ENCODE data around the gene BORCS8.
"Not testable (repeated sequence)": the region's sequence is repeated elsewhere in the genome, so short reads cannot be mapped to it uniquely, and the experiment has no call there.

BORCS8 gene

DNA sequence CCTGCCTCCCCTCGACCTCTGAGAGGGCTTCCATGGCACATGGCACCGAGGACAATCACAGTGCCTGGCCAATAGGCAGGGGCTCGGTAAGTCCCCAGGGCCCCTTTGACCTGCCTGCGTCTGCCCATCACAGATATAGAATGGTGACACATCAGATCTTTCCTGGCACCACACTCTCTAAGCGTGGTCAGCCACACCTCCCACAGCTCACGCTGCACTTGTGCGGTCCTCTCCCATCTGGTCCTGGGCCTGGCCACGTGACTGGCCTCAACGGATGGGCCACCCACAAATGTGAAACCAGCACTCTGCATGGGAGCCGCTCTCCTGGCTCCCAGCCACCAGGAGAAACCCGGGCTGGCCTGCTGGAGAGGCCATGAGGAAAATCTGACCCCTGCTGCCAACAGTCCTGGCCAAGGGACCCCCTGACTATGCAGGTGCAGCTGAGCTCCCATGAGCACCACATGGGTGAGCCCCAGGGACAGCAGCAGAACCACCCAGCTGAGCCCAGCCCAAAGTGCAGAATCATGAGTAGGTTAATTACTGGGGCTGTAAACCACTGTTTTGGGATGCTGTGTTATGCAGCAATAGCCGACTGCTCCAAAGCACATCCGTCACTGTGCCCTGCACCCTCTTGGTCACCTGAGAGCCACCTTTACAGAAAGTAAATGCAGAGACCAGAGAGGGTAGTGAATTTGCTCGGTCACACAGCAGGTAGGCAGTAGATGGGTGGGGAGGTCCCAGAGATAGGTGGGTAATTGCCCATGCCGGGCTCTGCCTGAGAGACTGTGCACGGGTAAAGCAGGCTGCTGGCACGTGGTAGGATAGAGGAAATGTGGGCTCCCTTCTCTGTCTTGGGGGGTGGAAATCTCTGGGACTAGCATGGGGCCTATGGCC lies 12.2 kb downstream of the BORCS8 start:
- no peak for DNase-seq (ENCODE audit: low spot score)

DNA sequence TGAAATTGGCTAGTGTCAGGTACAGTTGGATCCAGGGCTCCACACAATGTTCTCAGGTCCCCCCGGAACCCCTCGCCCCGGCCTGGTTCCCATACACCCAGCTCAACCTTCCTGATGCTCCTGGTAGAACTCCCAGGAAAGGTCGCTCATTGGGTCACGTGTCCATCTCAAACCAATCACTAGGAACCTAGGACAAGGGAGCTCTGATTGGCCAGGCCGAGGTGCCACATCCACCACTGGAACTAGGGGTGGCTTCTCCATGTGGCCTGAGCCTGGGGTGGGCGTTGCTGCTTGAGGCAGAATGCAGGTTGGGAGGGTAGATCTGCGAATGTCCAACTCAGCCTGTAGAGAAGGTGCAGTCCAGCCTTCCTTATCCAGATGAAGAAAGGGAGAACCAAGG lies 15.0 kb downstream of the BORCS8 start:
- DNase-seq (ENCODE audit: low spot score): no peak

DNA sequence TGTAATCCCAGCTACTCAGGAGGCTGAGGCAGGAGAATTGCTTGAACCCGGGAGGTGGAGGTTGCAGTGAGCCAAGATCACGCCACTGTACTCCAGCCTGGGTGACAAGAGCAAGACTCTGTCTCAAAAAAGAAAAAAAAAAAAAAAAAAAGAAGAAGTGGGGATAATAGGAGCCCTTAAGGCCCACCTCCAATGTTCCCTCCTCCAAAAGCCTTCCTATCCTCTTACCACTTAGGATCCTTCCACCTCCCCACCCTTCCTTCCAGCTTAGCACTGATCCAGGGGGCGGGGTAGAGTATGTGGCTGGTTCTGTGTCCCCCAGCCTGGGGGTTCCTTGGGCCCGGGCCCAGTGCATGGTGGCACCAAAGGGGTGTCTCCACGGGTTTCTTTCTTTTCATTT lies 18.7 kb downstream of the BORCS8 start:
- not testable (repeated sequence) for DNase-seq (ENCODE audit: low spot score)

DNA sequence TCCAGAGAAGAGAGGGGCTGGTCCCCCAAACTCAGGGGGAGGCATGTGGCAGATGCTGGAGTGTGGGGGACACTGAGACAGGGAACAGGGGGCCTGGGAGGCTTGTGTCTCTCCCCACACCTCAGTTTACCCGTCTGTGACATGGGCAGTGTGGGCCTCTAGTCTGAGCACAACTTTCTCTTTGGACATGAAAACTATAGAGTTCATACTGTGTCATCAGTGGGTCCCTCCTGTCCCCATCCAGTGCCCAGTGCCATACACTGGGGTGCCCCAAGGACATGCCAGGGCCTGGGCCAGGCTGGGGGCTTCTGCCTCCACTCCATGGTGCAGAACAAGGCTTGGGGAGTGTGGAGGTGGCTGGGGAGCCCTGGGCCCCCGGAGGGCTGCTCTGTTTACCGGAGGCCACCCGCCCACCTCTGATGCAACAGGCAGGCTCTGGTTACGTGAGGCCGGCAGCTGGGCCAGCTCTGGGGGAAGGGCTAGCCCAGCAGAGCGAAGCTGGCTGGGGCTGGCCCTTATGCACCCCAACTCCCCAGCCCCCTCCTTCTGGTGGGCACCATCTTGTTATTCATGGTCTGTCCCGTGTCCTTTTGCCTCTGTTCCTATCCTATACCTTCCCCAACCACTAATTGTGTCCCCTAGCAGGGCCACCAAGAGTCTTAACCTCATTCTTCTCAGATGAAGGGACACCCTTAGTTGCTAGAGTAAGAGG lies 20.0 kb downstream of the BORCS8 start:
- peak; percentile 96 for DNase-seq (ENCODE audit: low spot score)

DNA sequence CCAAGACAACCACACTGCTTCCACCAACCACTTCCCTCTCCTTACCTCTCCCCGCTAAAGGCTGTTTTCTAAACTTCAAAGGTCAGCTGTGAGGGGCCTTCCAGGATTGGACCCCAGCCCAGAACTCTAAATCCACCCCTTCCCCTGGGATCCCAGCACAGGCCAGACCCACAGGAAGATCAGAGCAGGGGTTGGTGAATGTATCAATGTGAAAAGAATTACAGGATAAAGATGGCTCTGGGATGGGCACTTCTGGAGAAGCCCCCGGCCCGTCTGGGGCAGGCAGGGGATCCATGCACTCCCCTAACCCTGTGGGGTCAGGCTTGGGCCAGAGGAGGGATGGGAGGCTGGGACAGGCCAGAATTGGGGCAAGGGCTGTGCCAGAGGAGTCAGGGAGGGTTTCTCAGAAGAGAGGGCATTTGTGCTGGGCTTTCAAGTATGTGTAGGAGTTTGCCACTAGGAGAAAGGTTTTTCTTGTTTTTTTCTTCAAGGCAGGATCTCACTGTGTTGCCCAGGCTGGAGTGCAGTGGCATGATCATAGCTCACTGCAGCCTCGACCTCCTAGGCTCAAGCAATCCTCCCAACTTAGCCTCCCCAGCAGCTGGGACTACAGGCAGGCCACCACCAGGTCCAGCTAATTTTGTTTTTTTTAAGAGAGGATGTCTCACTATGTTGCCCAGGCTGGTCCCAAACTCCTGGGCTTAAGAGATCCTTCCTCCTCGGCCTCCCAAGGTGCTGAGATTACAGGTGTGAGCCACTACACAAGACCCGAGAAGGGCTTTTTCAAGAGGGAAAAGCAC lies 20.9 kb downstream of the BORCS8 start:
- DNase-seq (ENCODE audit: low spot score): no peak

DNA sequence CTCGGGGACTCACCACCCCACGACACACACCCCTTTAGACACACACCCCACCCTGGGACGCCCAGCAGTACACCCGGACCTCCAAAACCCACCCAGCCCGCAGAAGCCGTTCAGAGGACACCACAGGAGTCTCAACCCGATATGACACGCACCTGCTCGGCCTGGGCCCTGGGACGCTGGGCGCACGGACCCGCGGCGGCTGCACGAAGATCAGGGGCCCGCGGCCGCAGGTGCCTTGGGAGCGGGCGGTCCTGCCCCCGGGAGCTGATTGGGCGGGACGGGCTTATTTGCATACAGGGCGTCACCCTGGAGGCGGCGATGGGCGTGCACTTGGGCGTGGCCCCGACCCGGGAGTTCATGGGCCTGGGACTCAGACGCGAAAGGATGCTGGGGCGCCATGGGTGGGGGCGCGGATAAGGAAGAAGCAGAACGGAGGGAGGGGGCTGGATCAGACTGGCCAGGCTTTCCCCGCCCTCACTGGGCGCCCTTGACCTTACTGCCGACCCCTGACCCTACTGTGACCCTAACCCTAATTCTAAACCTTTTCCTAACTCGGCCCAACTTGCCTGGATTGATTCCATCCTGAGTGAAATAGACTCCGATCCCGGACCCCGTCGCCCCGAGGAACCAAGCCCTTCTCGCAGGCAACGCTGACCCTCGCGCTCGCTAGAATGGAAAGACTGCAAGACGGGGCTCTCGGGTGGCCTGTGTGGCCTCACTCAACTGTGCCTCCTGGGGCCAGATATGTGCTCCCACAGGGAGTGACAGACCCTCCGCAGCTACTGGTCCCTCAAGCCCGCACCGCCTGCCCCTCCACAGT lies 21.7 kb downstream of the BORCS8 start, which contains the start of gene MEF2B:
TSS of gene MEF2B (minus strand) at position 211 of the 820 bp plus-strand sequence. CDS start 19,528 bp downstream, outside the sequence.
- DNase-seq (ENCODE audit: low spot score): peak; percentile 99

DNA sequence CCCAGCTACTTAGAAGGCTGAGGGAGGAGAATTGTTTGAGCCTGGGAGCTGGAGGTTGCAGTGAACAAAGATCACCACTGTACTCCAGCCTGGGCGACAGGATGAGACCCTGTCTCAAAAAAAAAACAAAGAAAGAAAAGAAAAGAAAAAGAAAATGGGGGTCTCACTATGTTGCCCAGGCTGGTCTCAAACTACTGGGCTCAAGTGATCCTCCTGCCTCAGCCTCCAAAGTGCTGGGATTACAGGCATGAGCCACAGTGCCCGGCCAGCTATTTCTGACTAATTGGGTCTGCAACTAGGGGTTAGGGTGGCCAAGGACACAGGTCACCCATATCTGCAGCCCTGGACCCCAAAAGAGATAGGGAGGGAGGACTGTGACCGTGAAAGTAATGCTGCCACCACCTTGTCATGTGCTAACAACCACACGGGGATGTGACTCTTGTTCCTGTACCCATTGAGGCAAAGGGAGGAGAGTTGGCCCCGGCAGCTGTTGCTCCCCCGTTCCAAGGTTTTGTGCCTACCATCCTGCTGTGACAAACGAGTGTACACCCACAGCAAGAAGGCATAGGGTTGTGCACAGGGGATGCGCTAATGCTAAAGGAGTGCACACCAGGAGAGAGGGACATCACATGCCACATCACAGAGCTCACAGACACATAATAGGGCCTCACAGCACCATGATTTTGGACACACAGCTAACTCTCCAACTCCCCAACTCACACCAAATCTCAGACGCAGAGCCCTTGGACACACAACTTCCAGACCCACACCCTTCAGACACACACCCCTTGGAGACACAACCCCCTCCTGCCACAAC lies 22.5 kb downstream of the BORCS8 start:
- no peak for DNase-seq (ENCODE audit: low spot score)

DNA sequence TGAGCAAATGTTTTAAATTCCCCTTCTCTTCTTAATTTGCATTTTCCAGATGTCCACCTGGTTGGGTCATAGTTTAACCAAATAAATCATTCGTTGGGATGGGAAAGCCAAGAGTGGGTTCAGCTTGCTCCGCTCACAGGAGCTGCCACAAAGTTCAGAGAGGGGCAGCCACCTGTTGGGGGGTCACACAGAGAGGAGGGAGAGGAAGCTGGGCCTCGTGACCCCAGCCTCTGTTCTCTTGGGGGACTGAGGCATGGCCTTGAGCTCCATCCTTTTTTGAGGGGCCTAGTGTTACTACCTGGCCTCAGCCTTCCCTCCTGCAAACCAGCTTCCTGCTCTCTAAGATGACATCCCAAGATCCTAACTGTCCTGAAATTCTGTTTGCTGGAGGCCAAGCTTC lies 24.3 kb downstream of the BORCS8 start:
- DNase-seq (ENCODE audit: low spot score): no peak

DNA sequence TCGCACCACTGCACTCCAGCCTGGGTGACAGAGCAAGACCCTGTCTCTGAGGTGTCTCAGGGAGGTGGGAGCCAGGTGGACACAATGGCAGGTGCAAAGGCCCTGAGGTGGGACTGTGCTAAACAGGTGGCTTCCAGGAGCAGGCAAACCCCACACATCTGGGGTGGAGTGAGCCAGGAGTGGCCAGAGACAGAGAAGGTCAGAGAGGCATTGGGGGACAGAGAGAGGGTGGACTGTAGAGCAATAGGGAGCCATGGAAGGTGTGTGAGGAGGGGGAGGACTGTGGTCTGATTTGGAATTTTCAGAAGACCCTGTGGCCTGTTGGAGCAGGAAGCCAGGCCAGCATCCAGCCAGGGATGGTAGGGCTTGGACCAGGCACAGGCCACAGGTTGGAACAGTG lies 26.6 kb downstream of the BORCS8 start:
- no peak for DNase-seq (ENCODE audit: low spot score)

DNA sequence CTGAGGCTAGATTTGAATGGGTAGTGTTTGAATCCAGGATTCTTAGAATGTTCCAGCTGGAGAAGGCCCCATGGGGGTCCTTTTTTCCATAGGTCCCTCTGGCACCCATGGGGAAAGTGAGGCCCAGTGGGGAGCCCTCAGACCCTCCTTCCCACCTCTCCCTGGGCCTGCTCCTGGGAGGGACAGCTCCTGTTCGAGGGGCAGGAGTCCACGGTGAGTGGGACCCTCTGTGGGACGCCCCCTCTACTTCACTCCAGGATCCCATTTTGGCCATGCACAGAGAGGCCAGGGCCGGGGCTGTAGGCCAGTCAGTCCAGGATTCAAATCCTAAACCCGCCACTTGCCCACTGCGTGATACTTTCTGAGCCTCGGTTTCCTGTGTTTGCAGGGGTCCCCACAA lies 29.5 kb downstream of the BORCS8 start:
- DNase-seq (ENCODE audit: low spot score): no peak

DNA sequence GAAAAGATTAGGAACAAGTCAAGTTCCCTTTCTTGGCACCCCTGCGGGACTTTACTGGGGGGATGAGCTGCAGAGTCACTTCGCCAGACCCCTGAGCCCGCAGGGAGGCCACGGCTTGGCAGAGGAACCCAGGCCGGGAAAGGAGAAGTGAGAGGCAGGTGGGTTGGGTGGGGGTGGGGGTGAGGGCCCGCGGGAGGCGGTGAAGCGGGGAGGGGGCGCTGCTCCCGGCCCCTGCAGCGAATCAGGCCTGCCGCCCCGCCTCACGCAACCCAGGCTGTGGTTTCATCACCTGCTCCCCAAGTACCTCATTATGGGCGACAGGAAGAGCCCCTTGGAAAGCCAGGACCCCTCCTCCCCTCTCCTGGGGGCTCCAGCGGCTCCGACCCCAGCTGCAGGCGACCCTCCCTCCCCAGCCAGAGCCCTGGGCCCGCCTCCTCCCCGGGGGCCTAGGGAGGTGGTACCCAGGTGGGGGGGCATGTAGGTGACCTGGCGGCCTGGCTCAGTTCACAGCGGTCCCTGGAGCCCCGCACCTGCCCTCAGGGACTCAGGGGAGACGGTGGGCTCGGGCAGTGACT lies 31.4 kb downstream of the BORCS8 start:
- DNase-seq (ENCODE audit: low spot score): no peak

DNA sequence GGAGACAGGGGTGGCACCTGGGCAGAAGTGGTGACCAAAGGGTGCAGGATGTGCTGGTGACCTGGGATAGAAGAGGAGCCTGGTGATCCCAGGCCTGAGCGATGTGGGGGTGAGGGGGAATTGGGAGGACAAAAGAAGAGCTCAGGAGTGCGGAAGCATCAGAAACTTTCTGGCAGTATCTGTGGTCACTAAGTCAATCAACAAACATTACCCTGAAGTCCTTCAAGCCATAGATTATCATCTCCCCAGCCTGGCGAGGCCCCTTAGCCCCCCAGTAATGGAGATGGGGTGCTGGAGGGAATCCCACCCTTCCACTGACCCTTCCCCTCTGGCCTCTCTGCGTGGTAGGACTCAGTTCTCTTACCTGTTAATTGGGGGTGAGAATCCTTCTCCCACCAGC lies 32.4 kb downstream of the BORCS8 start:
- DNase-seq (ENCODE audit: low spot score): no peak

DNA sequence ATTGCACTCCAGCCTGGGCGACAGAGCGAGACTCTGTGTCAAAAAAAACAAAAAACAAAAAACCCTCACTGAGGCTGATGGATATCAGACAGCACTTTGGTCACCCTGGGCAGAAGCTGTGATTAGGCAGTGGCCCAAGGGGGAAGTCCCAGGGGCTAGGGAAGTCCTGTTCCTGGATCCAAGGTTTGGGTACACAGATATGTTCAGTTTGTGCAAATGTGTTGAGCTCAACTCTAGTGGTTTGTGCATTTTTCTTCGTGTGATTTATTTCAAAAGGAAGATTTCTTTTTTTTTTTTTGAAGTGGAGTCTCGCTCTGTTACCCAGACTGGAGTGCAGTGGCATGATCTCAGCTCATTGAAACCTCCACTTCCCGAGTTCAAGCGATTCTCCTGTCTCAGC lies 34.1 kb downstream of the BORCS8 start:
- no peak for DNase-seq (ENCODE audit: low spot score)

DNA sequence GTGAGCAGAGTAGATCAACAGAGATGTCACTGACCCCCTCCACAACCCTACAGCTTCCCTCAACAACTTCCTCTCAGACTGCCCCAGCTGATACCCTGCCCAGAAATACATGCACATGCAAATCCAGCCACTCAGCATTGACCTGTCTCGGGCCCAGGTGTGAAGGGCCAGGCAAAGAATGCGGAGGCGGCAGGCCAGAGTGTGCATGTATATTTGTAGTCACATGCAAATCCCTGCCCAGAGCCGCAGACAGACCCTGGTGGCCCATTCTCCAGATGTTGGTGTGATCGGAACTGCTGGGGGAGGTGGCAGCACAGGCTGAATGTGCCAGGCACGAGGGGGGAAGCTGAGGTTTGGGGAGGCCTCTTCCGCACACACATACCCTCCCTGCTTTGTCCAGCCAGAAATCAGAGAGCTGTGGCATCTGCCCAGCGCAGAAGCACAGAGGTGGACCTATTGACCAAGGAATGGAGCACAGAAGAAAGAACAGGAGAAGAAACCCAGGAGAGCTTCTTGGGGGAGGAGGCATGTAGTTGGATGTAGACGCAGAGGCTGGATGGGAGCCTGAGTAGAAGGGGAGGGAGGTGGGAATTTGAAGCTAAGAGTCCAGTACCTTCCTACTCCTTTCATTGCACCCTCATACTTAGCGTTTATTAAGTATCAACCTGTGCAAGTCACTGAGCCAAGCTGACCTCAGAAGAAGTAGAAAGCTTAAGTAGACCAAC lies 36.3 kb downstream of the BORCS8 start:
- no peak for DNase-seq (ENCODE audit: low spot score)

DNA sequence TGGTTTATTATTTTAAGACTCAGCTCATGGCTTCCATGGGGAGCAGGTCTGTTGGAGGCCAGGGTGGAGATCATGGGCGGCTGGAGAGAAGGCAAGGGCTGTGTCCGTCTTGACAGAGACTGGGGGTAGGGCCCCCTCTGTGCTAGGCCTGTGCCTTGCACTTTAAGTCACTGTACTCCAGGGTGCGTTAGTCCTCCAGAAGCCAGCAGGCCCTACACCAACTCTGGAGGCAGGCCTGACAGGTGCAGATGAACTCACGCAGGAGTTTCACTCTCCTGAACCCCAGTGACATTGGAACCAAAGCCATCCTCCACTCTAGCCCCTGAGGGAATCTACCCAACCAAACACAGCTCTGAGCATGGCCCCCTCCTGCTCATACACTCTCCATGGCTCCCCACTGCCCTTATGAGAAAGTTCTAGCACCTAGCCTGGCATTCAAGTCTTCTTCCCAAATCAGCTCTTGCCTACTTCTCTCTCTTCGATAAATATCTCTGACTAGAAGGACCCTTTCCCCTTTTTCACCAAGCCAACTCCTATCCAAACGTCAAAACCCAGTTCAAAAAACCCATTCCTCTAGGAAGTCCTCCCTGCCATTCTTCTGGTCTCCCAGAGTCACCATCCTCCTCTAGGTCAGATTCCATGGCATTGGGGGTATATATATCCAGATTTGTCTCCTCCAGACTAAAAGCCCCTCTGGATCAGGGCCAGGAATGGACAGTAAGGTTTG lies 37.0 kb downstream of the BORCS8 start:
- no peak for DNase-seq (ENCODE audit: low spot score)

DNA sequence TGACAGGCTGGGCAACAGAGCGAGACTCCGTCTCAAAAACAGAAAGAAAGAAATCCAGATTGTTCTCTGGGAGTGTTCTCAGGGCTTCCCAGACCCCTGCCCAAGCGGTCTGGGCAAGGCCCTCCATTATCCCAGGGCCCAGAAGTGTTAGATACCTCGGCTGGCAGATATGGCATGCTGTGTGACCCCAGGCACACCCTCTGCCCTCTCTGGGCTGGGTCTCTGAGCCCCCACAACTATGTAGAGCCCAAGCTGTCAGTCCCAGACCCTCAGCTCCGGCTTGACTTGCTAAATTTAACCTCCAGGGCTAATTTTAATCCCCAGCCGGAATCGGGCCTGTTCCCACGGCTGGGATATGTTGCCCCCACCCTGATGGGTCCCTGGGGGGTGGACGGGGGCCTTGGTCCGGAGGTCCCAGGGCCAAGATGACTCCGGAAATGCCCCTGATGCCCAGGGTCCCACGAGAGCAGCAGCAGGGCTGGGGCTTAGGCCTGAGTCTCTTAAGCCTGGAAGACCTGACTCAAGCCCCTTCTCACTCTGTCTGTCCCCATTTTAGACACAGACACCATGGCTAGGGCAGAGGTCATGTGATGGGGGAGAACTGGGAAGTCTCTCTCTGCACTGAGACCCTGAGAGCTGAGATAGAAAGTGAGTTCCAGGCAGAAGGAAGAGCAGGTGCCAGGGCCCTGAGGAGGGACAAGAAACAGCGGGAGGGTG lies 39.1 kb downstream of the BORCS8 start:
- DNase-seq (ENCODE audit: low spot score): no peak

DNA sequence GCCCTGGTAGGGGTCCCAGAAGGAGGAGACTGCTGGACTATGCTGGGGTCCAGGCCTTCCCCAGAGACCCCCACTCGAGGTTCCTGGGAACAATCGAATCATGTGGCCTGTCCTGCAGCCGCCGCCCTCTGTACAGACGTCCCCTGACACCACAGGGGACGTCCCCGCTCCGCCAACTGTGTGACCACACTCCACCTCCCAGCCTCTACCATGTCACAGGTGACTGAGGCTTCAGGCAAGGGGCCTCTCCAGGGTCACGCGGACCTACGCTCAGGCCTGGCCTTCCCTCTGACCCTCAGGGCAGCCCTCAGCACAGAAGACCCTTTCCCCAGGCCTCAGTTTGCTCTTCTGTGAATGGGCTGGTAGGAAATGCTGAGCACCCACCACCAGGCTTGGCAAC lies 40.5 kb downstream of the BORCS8 start:
- no peak for DNase-seq (ENCODE audit: low spot score)

DNA sequence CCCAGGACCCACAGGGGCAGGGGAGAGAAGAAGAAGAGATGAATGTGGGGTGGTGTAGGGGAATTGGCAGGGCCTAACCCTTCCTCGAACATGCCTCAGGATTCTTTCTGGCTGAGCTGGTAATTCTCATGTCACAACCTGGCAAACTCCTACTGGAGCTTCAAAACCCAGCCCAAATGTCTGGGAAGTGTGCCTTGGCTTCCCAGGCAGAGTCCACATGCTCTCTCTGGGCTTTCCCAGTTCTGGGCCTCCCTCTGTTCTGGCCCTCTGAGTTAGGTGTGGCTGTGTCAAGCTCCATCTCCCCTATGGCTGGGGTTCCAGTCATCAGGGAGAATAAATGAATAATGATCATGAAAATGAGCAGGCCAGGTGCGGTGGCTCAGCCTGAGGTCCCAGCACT lies 42.5 kb downstream of the BORCS8 start:
- no peak for DNase-seq (ENCODE audit: low spot score)
